Measurements from ENCODE around the gene TRIM40.

The TRIM40 gene

DNA sequence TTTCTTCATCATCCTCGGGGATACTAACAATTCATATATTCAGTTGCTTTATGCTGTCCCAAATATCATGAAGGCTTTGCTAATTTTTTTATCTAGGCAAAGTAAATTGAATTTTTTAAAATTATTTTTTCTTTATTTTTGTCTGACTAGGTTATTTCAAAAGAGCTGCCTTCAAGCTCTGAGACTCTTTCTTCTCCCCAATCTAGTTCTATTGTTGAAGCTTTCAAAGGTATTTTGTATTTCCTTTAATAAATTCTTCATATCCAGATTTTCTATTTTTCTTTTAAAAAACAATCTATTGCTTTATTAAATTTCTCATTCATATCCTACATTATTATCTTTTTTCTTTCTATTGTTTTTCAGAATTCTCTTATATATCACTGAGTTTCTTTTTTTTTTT, 44.2 kb downstream of the TRIM40 start:
- Mint-ChIP-seq H3K4me3 (no peak overlapping the region), H3K4me1 (no peaks in the 10 kb centered on the region)

DNA sequence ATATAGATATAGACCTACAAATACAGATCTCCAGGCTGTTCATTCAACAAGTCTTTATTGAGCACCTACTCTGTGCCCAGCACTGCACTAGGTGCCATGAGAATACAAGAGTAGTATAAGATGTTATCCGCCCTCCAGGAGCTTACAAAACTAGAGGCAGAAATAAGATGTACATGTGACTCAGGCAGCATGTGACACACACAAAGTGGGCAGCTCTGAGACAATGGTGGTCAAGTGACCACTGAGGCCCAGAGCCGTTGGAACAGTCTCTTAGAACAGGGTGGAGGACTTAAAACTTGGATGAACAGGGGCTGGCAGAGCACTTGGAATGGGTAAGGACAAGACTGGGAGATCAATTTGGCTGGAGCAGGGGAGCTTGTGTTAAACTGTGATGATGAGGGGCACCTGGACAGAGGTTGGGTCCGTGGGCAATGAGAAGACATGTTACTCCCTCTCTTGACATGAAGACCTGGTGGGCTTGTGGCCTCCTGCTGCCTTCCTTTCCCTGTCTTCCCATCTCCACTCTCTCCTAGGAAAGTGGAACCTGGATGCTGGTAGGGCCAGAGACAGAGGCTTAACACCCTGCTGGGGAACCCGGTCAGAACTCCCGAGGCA, 48.6 kb downstream of the TRIM40 start:
- Mint-ChIP-seq H3K9me3 (peaks cover 16% of the 10 kb centered on the region), H3K4me3 (no peak overlapping the region), H3K27ac (no peak overlapping the region), H3K4me1 (no peaks in the 10 kb centered on the region), H3K36me3 (ENCODE audit: low read depth) (peaks cover 41% of the 10 kb centered on the region), H3K27me3 (ENCODE audit: low read depth) (peaks cover 6% of the 10 kb centered on the region)
- TF ChIP-seq, protein P1, sequence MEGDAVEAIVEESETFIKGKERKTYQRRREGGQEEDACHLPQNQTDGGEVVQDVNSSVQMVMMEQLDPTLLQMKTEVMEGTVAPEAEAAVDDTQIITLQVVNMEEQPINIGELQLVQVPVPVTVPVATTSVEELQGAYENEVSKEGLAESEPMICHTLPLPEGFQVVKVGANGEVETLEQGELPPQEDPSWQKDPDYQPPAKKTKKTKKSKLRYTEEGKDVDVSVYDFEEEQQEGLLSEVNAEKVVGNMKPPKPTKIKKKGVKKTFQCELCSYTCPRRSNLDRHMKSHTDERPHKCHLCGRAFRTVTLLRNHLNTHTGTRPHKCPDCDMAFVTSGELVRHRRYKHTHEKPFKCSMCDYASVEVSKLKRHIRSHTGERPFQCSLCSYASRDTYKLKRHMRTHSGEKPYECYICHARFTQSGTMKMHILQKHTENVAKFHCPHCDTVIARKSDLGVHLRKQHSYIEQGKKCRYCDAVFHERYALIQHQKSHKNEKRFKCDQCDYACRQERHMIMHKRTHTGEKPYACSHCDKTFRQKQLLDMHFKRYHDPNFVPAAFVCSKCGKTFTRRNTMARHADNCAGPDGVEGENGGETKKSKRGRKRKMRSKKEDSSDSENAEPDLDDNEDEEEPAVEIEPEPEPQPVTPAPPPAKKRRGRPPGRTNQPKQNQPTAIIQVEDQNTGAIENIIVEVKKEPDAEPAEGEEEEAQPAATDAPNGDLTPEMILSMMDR (IDR thresholded peaks at IDR 0.05; ENCODE audit: unreplicated experiment in 3 of 3) = no peak

More for the DNA sequence above, 44.2 kb downstream of the TRIM40 start:
- Mint-ChIP-seq H3K9me3 (peaks cover 27% of the 10 kb centered on the region), H3K27ac (no peak overlapping the region), H3K36me3 (ENCODE audit: low read depth) (peaks cover 9% of the 10 kb centered on the region), H3K27me3 (ENCODE audit: low read depth) (peaks cover 48% of the 10 kb centered on the region)
- TF ChIP-seq, protein P1 (IDR thresholded peaks at IDR 0.05; ENCODE audit: unreplicated experiment in 3 of 3) = no peak

DNA sequence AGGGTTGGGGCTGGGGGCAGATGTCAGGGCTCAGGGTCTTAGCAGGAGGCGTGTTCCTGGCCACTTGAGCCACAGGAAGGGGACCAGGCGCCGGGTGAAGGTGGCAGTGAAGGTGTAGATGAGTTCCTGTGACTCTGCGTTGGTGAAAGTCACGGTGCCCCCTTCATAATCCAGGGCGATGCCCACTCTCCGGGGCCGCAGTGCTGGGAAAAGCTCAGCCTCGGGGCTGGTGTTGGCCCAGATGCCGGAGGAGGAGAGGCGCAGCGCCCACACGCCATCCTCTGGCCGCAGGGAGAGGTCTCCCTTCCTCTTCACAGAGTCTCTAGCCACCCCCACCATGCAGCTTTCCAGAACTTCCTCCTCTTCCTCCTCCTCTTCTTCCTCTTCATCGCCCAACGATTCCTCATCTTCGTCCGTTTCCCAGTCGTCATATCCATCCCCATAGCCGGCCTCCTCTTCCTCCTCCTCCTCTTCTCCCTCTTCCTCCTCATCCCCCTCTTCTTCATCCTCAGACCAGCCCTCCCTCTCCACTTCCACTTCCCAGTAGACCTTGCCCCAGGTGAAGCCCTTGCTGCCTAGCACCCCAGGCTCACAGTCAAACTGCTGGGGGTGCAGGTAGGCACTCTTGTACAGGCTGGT, 50.0 kb downstream of the TRIM40 start:
- Mint-ChIP-seq H3K27me3 (ENCODE audit: low read depth) (peaks cover under 1% of the 10 kb centered on the region), H3K36me3 (ENCODE audit: low read depth) (peaks cover 56% of the 10 kb centered on the region), H3K27ac (no peak overlapping the region), H3K4me1 (no peaks in the 10 kb centered on the region), H3K4me3 (no peak overlapping the region), H3K9me3 (peaks cover 8% of the 10 kb centered on the region)
- TF ChIP-seq, protein P1 (IDR thresholded peaks at IDR 0.05; ENCODE audit: unreplicated experiment in 3 of 3) = no peak

DNA sequence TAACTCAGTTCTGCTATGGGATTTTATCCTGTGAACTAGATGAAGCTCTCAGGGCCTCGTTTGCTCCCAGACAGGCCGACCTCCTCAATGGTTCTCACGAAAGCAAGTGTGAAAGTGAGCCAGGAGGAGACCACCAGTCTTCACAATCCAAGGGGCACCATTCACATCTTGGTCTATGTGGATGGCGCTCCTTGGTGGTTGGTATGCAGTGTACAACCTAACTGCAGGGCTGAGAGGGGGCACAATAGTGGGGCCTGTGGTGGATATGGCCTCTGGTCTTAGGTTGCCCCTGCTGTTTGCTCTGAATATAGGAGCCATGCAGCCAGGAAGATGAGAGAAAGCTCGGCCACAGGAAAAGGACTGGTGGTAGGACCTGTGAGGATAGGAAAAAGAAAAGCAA, 52.6 kb downstream of the TRIM40 start:
- Mint-ChIP-seq H3K4me3 (no peak overlapping the region), H3K27me3 (ENCODE audit: low read depth) (no peaks in the 10 kb centered on the region), H3K27ac (no peak overlapping the region), H3K9me3 (no peaks in the 10 kb centered on the region), H3K36me3 (ENCODE audit: low read depth) (peaks cover 65% of the 10 kb centered on the region), H3K4me1 (no peaks in the 10 kb centered on the region)
- TF ChIP-seq, protein P1 (IDR thresholded peaks at IDR 0.05; ENCODE audit: unreplicated experiment in 3 of 3) = no peak

DNA sequence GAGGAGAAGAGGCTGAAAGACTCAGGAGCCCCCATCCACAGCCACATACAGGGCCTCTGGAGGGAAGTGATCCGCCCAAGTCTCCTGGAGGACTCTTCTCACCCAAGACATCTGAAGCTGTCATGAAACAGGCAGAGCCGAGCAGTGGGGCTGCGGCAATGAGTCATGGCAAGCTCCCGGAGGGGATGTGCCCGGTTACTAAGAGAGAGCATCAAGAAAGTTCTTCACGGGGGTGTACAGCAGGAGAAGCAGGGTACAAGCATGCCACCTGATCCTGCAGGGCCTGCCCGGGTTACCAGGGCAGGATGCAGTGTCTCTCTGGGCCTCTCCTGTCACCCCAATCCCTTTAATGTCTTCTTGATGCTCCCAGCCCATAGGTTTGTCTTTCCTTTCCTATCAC, 56.1 kb downstream of the TRIM40 start:
- Mint-ChIP-seq H3K36me3 (ENCODE audit: low read depth) (peaks cover 59% of the 10 kb centered on the region), H3K4me1 (no peaks in the 10 kb centered on the region), H3K27ac (no peak overlapping the region), H3K27me3 (ENCODE audit: low read depth) (no peaks in the 10 kb centered on the region), H3K9me3 (no peaks in the 10 kb centered on the region), H3K4me3 (no peak overlapping the region)
- TF ChIP-seq, protein P1 (IDR thresholded peaks at IDR 0.05; ENCODE audit: unreplicated experiment in 3 of 3) = no peak

All from nephron (organoid).